T-helper 9 cell (primary cell): ENCODE data around the gene GATM.

Experiments used
- DNase-seq: peaks from one replicate; pipeline ENCODE4 v3.0.0-alpha.2; 2020
- total RNA-seq, 2 donors: gene quantifications; one replicate each; lab custom pipeline; 2026; lab: John Stamatoyannopoulos, UW

The GATM gene, protein sequence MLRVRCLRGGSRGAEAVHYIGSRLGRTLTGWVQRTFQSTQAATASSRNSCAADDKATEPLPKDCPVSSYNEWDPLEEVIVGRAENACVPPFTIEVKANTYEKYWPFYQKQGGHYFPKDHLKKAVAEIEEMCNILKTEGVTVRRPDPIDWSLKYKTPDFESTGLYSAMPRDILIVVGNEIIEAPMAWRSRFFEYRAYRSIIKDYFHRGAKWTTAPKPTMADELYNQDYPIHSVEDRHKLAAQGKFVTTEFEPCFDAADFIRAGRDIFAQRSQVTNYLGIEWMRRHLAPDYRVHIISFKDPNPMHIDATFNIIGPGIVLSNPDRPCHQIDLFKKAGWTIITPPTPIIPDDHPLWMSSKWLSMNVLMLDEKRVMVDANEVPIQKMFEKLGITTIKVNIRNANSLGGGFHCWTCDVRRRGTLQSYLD
- 1.2 to 1.3 reads per million in 2 donors for total RNA-seq

DNA sequence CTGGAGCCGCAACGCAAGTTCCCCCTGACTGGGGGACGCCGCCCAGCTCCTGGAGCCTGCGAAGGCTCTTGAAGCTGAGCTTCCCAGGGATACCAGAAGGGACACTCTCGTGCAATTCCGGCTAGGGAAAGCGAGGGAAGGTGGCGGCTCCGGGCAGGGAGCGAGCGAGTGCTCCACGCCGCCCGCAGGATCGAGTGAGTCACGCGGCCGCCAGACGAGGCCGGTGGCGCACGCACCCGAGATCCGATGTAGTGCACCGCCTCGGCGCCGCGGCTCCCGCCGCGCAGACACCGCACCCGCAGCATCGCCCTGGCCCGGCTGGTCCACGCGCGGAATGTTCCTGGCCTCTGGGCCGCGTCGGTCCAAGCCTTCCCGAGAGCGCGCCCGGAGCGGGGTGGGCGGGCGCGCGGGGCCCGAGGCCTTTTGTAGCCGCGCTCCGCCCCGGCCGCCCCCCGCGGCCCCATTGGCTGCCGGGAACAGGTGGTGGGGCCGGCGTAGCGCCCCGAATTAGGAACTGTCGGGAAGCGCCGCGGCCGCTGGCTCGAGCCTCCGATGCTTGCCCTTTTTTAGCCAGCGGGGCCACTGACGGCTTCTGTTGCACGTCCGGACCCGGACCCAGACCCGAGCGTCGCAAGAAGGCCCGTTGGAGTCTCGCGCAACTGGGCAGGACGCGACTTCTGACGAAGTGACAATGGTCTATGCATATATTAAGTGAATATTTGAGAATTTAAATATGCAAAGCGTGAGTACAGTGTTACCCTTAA, at the start of gene GATM:
TSS of gene GATM (minus strand) at position 396 of the 764 bp plus-strand sequence. CDS start at position 305, 91 bp downstream.
- DNase-seq = peak; percentile 8

DNA sequence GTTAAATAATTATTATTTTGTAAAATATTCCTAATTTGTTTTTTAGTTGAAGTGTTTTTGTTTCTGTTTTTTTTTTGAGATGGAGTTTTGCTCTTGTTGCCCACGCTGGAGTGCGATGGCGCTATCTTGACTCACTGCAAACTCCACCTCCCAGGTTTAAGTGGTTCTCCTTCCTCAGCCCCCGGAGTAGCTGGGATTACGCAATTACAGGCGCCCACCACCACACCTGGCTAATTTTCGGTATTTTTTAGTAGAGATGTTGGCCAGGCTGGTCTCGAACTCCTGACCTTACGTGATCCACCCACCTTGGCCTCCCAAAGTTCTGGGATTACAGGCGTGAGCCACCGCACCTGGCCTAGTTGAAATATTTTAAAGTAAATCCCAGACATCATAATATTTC, 48.7 kb upstream of the GATM start:
- DNase-seq = no peak

DNA sequence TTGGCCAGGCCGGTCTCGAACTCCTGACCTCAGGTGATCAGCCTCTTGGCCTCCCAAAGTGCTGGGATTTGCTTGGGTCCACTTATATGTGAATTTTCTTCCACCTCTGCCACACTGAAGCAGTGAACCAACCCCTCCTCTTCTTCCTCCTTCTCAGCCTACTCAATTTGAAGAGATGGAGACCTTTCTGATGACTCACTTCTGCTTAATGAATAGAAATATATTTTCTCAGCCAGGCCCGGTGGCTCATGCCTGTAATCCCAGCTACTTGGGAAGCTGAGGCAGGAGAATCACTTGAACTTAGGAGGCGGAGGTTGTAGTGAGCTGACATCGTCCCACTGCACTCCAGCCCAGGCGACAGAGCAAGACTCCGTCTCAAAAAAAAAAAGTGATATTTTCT, 46.8 kb upstream of the GATM start:
- DNase-seq = no peak

DNA sequence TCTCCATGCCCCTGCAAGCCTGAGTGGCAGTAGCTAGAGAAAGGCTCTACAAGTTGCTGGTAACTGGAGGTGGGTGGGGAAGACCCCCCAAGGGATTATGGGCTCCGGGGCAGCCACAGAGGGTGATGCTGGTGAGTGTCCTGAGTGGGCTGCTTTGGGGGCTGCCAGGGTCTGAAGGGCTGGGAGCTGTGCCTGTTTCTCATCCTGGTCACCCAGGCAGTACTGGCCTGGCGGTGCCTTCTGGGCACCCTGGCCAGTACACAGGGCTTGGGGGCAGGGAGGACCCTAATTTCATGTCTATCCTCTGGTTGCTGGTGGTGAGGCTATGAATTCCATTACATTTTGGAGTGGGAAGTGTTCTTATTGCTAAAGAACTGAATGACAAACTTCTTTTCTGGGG, 46.1 kb upstream of the GATM start:
- DNase-seq = no peak

DNA sequence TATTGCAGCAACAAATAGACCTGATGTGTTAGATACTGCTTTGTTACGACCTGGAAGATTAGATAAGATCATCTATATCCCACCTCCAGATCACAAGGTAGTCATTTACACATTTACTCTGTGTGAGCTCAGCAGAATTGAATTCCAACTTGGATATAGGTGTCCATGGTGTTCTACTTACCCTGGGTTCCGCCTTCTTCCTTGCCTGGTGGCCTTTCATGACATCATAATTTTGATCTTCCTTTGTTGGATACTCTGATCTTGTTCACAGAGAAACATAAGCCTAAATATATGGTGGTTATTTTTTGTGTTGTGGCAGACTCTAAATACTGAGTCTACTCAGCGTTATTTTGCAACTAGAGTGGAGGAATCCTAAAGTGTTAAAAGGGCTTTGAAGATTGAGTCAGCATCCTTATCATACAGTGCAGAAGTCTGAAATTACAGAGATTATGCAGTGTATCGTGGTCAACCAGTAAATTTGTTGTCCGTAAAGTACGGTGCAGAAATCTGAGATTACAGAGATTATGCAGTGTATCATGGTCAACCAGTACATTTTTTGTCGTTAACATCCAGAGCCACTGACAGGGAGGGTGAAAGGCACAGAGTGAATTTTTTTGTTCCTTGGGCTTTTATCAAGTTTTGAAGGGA, 39.1 kb upstream of the GATM start:
- no peak for DNase-seq

DNA sequence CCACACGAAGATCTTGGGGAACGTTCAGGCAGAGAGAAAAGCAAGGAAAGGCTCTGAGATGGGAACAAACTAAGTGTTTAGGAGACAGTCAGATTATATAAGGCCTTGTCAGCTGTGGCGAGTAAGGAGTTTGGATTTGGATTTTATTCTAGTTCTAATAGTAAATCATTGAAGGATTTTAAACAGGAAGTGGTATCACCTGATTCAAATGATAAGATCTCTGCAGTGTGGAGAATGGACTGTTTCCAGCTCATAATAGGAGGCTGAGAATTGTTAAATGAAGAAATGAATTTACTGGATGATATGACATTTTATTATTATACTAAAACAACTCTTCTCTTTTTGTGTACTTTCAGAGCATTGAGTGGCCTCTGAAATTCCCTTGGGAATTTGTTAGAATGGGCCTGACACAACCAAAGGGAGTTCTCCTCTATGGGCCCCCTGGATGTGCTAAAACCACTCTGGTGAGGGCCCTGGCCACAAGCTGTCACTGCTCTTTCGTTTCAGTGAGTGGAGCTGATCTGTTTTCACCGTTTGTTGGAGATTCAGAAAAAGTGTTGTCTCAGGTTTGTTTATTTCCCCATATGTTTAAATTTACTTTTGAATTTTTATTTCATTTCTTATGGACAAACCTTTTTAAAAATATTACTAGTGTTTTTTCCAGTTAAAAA, 36.0 kb upstream of the GATM start:
- no peak for DNase-seq

DNA sequence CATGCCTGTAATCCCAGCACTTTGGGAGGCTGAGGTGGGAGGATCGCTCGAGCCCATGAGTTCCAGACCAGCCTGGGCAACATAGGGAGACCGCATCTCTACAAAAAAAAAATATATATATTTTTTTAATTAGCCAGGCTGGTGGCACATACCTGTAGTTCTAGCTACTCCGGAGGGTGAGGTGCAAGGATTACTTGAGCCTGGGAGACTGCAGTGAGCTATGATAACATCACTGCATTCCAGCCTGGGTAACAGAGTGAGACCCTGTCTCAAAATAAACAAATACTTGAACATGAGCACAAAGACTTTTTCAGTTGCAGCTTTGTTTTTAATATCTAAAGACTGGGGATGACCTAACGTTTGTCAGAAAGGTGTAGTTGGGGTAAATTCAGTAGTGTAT, 31.3 kb upstream of the GATM start:
- DNase-seq = no peak

DNA sequence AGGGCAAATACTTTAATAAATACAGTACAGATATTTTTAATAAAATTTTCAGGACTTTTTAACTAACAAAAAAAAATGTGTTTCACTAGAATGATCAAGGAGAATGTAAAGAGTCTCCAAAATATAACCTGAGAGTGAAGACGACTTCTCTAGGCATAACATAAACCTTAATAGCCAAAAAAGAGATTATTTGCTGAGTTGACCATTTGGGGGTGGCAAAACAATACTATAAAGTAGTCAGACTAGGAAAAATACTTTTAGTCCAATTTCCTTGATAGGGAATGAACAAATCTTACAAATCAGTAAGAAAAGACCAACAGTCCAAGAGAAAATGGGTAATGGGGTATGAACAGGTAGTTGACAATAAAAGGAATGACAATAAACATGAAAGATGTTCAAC, 29.4 kb upstream of the GATM start:
- DNase-seq = no peak

DNA sequence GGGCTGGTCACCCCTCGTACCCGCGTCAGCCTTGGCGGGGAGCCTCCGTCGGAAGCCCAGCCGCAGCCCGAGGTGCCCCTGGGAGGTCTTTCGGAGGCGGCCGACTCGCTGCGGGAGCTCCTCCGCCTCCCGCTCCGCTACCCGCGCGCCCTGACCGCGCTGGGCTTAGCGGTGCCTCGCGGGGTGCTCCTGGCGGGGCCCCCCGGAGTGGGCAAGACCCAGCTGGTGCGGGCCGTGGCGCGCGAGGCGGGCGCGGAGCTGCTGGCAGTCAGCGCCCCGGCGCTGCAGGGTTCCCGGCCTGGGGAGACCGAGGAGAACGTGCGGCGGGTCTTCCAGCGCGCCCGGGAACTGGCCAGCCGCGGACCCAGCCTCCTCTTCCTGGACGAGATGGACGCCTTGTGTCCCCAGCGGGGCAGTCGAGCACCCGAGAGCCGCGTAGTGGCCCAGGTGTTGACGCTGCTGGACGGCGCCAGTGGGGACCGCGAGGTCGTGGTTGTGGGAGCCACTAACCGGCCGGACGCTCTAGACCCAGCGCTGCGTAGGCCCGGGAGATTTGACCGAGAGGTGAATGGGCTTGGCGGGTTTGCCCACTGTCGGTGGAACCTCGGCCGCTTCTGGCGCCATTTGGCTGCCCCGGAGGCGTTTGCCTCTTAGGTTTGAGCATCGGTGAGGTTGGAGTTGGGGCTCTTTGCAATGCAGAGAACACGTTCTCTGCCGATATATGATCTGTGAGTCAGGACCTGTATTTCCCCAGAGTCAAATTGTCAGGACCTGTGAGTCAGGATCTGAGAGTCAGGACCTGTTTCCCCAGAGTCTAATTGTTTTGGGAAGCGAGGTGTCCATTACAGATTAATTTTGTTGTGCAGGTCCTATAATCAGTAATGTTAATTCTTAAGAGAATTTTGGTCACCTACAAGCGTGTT, 24.9 kb upstream of the GATM start:
- no peak for DNase-seq

DNA sequence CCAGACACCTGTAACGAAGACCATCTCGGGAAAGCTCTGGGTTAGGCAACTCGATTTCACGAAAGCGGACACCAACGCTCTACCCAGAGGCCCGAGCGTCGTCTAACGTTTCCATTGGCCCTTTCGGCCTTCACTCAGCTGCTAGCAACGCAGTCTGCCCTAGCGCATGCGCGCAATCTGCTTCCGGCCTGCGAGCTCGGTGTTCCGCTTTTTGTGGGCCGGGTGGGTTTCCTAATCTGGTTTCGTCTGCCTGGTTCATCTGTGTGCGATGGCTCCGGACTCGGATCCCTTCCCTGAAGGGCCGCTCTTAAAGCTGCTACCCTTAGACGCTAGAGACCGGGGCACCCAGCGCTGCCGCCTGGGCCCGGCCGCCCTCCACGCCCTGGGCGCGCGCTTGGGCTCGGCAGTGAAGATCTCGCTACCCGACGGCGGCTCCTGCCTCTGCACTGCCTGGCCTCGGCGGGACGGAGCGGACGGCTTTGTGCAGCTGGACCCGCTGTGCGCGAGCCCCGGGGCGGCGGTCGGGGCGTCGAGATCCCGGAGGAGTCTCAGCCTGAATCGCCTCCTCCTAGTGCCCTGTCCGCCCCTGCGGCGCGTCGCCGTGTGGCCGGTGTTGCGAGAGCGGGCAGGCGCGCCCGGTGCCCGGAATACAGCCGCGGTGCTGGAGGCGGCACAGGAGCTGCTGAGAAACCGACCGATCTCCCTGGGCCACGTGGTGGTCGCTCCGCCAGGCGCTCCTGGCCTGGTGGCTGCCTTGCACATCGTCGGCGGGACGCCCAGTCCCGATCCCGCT, 24.0 kb upstream of the GATM start:
- peak; percentile 94 for DNase-seq

DNA sequence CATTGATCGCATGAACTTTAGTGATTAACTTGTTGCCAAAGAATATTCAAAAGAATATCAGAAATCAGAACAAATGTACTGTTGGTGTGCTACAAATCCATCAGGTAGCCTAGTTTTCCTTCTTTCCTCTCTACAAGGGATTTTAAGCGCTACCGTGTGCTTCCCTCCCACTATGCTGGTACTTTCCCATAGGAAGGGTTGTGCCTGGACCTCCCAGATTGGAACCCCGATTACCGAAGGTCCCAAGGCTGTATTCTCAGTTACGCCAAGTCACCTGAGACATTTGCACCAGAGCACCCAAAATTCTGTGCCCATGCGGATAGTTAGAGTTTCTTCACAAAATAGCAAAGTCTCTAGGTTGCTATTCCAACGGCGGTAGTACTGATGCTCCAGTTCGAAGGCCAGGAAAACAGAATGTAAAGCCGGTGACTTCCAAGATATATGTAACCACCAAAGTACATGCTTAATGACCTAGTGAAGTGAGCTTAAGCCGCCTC, 23.4 kb upstream of the GATM start:
- DNase-seq = no peak

DNA sequence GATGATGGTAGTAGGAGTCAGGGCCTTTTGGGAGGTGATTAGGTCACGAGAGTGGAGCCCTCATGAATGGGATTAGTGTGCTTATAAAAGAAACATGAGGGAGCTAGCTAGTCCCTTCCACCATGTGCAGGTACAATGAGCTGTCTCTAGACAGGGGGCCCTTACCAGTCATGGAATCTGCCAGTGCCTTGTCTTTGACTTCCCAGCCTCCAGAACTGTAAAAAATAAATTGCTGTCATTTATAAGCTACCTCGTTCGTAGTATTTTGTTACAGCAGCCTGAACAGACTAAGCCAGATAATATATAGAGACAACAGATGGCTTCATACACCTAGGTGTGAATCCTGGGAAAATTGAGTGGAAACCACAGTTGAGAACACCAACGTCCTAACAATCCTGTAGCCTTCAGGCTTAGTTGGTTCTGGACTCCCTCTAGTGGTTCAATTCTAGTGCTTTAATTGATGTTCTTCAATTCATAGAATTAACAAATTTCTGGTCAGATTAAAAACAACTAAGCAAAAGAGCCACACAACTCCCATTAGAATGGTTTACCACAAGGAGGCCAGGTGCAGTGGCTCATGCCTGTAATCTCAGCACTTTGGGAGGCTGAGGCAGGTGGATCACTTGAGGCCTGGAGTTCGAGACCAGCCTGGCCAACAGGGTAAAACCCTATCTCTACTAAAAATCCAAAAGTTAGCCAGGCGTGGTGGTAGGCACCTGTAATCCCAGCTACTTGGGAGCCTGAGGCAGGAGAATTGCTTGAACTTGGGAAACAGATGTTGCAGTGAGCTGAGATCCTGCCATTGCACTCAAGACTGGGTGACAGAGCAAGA, 21.3 kb upstream of the GATM start:
- DNase-seq = no peak

DNA sequence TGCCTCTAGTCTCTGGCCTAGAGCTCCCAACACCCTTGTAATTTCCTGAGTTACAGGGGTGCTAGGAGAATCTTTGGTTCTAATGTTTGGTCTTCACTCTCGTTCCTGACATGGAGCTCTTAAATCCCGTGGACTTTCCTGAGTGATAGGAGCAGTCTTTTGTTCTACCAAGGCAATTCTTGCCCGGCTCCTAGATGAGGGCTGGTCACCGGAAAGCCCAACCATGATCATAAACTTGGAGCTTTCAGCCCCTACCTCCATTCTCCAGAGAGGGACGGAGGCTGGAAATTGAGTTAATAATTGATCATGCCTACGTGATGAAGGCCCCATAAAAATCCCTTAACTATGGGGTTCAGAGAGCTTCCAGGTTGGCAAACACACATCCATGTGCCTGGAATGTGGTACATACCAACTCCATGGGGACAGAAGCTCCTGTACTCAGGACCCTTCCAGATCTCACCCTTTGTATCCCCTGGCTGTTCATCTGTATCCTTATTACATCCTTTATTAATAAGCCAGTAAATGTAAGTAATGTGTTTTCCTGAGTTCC, 18.8 kb upstream of the GATM start:
- DNase-seq = no peak

DNA sequence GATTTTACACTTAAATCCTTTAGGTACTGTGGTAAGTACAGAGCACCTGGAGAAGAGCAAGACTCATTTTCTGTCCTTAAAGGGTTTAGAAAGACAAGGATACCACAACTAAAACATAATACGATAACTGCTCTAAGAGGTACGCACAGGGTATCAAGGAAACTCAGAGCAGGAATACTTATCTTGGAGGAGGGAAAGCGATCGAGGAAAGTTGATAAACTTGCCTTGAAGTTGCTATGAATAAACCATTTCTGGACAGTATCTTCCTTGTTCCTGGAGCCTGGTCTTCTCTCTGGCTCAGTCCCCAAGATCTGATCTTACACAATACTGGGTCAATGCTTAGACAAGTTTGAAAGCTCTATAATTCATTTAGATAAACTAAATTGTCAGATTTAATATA, 17.6 kb upstream of the GATM start:
- DNase-seq = no peak

DNA sequence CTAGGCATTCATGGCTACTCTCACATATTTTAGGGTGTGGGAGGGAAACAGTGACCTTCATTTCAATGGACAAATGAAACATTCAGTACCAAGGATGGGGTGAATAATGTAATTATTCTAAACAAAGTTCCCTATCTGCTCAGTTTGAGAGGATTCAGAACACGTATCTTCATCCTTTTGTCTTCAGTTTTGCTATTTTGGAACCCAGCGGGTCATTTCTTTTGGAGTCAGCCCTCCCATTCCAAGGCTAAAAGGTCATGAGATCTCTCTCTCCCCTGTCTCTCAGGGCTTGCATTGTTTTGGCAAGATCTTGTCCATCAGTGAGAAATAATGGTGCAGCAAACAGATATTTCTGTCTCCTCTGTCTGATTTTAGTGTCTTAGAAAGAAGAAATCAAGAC, 16.3 kb upstream of the GATM start:
- no peak for DNase-seq

DNA sequence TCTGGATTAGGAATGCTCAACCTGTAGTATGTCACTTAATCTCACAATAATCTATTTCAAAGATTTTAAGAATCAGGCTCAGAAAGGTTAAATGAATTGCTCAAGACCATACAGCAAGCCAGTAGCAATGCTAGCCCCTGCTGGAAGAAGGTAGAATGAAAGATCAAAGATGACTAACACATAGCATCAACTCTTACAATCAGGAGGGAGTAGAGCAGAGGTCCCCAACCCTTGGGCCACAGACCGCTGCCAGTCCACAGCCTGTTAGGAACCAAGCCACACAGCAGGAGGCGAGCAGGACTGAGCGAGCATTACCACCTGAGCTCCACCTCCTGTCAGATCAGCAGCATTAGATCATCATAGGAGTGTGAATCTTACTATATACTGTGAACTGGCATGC, 15.5 kb upstream of the GATM start:
- no peak for DNase-seq

DNA sequence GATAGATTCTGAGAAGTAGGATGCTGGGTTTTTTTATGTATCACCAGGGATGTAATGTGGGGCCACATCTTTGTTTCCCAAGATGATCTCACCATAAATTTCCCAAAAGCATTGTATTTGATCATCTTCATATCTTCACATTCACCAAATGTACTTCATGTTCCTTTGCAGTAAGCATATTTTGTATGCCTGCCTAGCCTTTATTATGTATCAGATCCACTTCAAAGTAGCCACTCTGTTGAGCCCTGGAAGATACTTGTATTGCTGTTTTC, 14.2 kb upstream of the GATM start:
- DNase-seq = no peak

DNA sequence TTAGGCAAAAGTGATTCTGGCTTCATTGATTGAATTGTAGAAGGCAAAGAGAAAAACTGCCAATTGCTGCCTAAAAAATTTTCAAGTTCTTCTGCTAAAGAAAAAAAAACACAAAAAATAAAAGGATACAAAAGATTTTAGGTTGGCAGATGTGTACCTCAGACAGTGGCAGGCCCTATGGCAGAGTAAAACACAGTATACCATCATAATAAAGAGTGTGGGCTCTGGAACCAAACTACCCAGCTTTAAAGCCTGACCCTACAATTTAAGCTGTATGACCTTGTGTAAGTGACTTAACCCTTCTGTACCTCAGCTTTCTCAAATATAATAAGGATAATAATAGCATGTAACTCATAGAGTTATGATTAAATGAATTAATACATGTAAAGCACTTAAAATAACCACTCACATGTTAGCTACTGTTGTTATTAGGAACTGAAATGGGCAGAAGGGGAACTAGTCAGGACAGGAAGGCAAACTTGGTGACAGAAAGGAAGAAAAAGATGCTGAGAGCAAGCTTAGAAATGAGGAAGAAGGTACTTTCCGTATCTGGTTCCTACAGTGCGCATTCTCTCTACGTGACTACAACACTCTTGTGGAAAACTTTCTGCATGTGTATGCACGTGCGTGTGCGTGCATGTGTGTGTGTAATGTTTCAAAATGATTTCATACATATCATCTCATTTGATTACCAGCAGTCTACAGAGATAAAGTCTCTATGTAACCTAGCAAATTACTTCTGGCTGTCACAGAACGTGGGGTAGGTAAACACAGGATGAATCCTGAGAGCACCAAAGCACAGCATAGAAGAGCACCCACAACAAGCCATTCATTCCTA, 13.6 kb upstream of the GATM start:
- no peak for DNase-seq

DNA sequence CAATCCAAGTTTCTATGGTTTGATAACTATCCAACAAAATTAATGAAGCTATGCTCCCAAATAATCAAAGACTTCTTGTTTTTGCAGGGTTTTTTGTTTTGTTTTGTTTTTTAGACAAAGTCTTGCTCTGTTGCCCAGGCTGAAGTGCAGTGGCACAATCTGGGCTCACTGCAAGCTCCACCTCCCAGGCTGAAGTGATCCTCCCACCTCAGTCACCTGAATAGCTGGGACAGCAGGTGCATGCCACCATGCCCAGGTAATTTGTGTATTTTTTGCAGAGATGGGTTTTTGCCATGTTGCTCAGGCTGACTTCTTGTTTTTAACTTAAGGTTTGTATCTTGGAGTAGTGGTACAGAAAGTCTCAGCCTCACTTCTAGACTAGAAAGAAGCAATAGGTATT, 11.0 kb upstream of the GATM start:
- no peak for DNase-seq
